Thyroid gland (tissue), 4 donors: Measurements from ENCODE around the gene CASP8AP2.

Experiments used
- POLR2A ChIP-seq, 2 donors: fragments of 450-650 bp; IDR thresholded peaks; one replicate each; pipeline ENCODE4 v1.6.1; 2017; ENCODE audit warnings: antibody characterized with exemption in 2 of 2, mild to moderate bottlenecking in 2 of 2, moderate library complexity in 1 of 2
- TF ChIP-seq, protein P1 (sequence below), 6 experiments: fragments of 200-600 bp in 3 of 6; fragments of 450-650 bp in 3 of 6; sonication (generic) in 3 of 6; IDR thresholded peaks; one replicate each; pipeline ENCODE4 v1.5.1; 2016 to 2019; ENCODE audit warnings: antibody characterized with exemption in 6 of 6, mild to moderate bottlenecking in 2 of 6, inconsistent platforms in 1 of 6, moderate library complexity in 1 of 6

GRCh38 chr6:89799096-89799495 is 30.6 kb upstream of the CASP8AP2 start:
- TF ChIP-seq, protein P1, sequence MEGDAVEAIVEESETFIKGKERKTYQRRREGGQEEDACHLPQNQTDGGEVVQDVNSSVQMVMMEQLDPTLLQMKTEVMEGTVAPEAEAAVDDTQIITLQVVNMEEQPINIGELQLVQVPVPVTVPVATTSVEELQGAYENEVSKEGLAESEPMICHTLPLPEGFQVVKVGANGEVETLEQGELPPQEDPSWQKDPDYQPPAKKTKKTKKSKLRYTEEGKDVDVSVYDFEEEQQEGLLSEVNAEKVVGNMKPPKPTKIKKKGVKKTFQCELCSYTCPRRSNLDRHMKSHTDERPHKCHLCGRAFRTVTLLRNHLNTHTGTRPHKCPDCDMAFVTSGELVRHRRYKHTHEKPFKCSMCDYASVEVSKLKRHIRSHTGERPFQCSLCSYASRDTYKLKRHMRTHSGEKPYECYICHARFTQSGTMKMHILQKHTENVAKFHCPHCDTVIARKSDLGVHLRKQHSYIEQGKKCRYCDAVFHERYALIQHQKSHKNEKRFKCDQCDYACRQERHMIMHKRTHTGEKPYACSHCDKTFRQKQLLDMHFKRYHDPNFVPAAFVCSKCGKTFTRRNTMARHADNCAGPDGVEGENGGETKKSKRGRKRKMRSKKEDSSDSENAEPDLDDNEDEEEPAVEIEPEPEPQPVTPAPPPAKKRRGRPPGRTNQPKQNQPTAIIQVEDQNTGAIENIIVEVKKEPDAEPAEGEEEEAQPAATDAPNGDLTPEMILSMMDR (IDR thresholded peaks at IDR 0.05) = no peak
- no peak for TF ChIP-seq POLR2A (IDR thresholded peaks at IDR 0.05)
